A549 (cell line): ENCODE measurements around the gene GATA3. TPM values are rescaled to one million over a fixed set of nuclear protein-coding genes. Genes with fewer than 3 reads are reported as not detected.

Experiments used
- ATAC-seq, 2 experiments: fragments of 200-7000 bp in 1 of 2; fragments of >200 bp in 1 of 2; cut with Nextera tagmentation in 1 of 2; cut with Tn5 transposase in 1 of 2; 3 replicates each; pipeline versions ENCODE4 v1.8.0 to v1.9.1; 2018 to 2020; ENCODE audit warnings: mild to moderate bottlenecking in 1 of 2, moderate library complexity in 1 of 2
- CTCF ChIA-PET: fragments of 300-600 bp; sonication (Branson Sonifier 250); formaldehyde crosslinking; extraction: SDS; loops from one replicate; lab custom pipeline; 2021; ENCODE audit warnings: antibody characterized with exemption, inconsistent platforms; lab: Yijun Ruan, JAX
- POLR2A ChIA-PET: fragments of 350-600 bp; formaldehyde crosslinking; extraction: SDS; loops from one replicate; lab custom pipeline; 2021; ENCODE audit warnings: antibody characterized with exemption, inconsistent platforms; lab: Yijun Ruan, JAX
- DNase-seq, 2 experiments: peaks; one replicate each; pipeline versions ENCODE4 v3.0.0 to v3.0.0-alpha.2; 2011 to 2016; ENCODE audit warnings: low read depth in 1 of 2, low spot score in 1 of 2
- FAIRE-seq: peaks from 2 replicates; lab custom pipeline; 2011; peaks lifted over from hg19 to GRCh38; lab: Jason Lieb, UNC
- H3K27ac ChIP-seq, 2 experiments: fragments of >200 bp; sonication (Bioruptor Twin); formaldehyde crosslinking; 3 replicates each; pipeline ENCODE4 v1.5.1; 2016 to 2017
- H3K4me1 ChIP-seq: fragments of >200 bp; sonication (Bioruptor Twin); formaldehyde crosslinking; 3 replicates; pipeline ENCODE4 v1.6.1; 2016
- H3K4me2 ChIP-seq: fragments of >200 bp; sonication (Bioruptor Twin); formaldehyde crosslinking; 3 replicates; pipeline ENCODE4 v1.6.1; 2016
- H3K4me3 ChIP-seq: fragments of >200 bp; sonication (Bioruptor Twin); formaldehyde crosslinking; 3 replicates; pipeline ENCODE4 v1.5.1; 2016
- H3K9me3 ChIP-seq: fragments of >200 bp; sonication (Bioruptor Twin); formaldehyde crosslinking; 3 replicates; pipeline ENCODE4 v1.6.1; 2016
- CBX2 ChIP-seq: fragments of 200-600 bp; sonication (generic); IDR thresholded peaks from 2 replicates; pipeline ENCODE4 v1.6.1; 2016; ENCODE audit warnings: low read depth, mild to moderate bottlenecking, borderline replicate concordance
- CEBPB ChIP-seq, 2 experiments: fragments of >200 bp in 1 of 2; sonication (Bioruptor Twin) in 1 of 2; formaldehyde crosslinking in 1 of 2; IDR thresholded peaks; 2 replicates each; pipeline ENCODE4 v1.6.1; 2012 to 2016
- EHF ChIP-seq: fragments of 250-450 bp; sonication (Bioruptor Pico); IDR thresholded peaks from 2 replicates; pipeline ENCODE4 v1.5.0; 2020; ENCODE audit warnings: mild to moderate bottlenecking
- FOSB ChIP-seq: fragments of 250-450 bp; sonication (Bioruptor Pico); IDR thresholded peaks from 2 replicates; pipeline ENCODE4 v1.5.0; 2020; ENCODE audit warnings: mild to moderate bottlenecking, moderate library complexity
- HDAC2 ChIP-seq: fragments of 200-600 bp; sonication (generic); IDR thresholded peaks from 2 replicates; pipeline ENCODE4 v1.6.1; 2016
- HOXA7 ChIP-seq: fragments of 250-450 bp; sonication (Bioruptor Pico); IDR thresholded peaks from 2 replicates; pipeline ENCODE4 v1.5.0; 2020; ENCODE audit warnings: mild to moderate bottlenecking, moderate library complexity
- HOXB13 ChIP-seq: fragments of 250-450 bp; sonication (Bioruptor Pico); IDR thresholded peaks from 2 replicates; pipeline ENCODE4 v1.5.0; 2020; ENCODE audit warnings: low read depth, mild to moderate bottlenecking, moderate library complexity
- HOXB5 ChIP-seq: fragments of 250-450 bp; sonication (Bioruptor Pico); IDR thresholded peaks from 2 replicates; pipeline ENCODE4 v1.5.0; 2020; ENCODE audit warnings: mild to moderate bottlenecking, moderate library complexity
- MAFK ChIP-seq: fragments of 450-650 bp; IDR thresholded peaks from 2 replicates; pipeline ENCODE4 v1.6.1; 2014; ENCODE audit not compliant: partially characterized antibody
- MAZ ChIP-seq: fragments of 150-350 bp; IDR thresholded peaks from 2 replicates; pipeline ENCODE4 v1.6.1; 2014; ENCODE audit warnings: antibody characterized with exemption, low read depth, low read length, borderline replicate concordance
- NFE2L2 ChIP-seq: fragments of 150-350 bp; conservative IDR thresholded peaks from 2 replicates; pipeline ENCODE4 v1.6.1; 2014; ENCODE audit warnings: low read length
- NR3C1 ChIP-seq: fragments of >200 bp; sonication (Bioruptor Twin); formaldehyde crosslinking; IDR thresholded peaks from 3 replicates; pipeline ENCODE4 v1.6.1; 2017
- POLR2AphosphoS2 ChIP-seq: conservative IDR thresholded peaks from 2 replicates; pipeline ENCODE4 v1.6.1; 2012; ENCODE audit warnings: low read length, improper control_type of control experiment, inconsistent platforms
- RCOR1 ChIP-seq: fragments of 150-350 bp; IDR thresholded peaks from 2 replicates; pipeline ENCODE4 v1.6.1; 2014; ENCODE audit warnings: antibody characterized with exemption, low read length, low read depth
- RNF2 ChIP-seq: fragments of 200-600 bp; sonication (generic); IDR thresholded peaks from 2 replicates; pipeline ENCODE4 v1.6.1; 2016; ENCODE audit warnings: low read depth, mild to moderate bottlenecking, antibody characterized with exemption, moderate library complexity, borderline replicate concordance
- SREBF2 ChIP-seq: fragments of 450-650 bp; IDR thresholded peaks from 2 replicates; pipeline ENCODE4 v1.6.1; 2014; ENCODE audit warnings: mild to moderate bottlenecking, moderate library complexity
- TFCP2L1 ChIP-seq: fragments of 250-450 bp; sonication (Bioruptor Pico); IDR thresholded peaks from 2 replicates; pipeline ENCODE4 v1.5.0; 2021; ENCODE audit warnings: mild to moderate bottlenecking
- ZFP36 ChIP-seq: fragments of 450-650 bp; IDR thresholded peaks from 2 replicates; pipeline ENCODE4 v1.6.1; 2014; ENCODE audit warnings: borderline replicate concordance; ENCODE audit not compliant: partially characterized antibody
- ZNF302 ChIP-seq: fragments of 250-450 bp; sonication (Bioruptor Pico); IDR thresholded peaks from 2 replicates; pipeline ENCODE4 v1.9.0; 2021; ENCODE audit warnings: inconsistent platforms, mild to moderate bottlenecking, moderate library complexity
- WGBS: methylation state at CpG from one replicate; pipeline ENCODE4 v1.1.6; 2017; ENCODE audit errors: missing lambda C conversion rate; 5-methylcytosine and 5-hydroxymethylcytosine counted together
- polyA plus RNA-seq, 4 experiments: library from polyadenylated mRNA; depleted of rRNA in 3 of 4; stranded (reverse); fragments of >200 nt; fragmentation: RNase III in 1 of 4; extraction: RNeasy Plus Mini Kit Qiagen cat#74134 plus additional on column Dnase treatment in 1 of 4; gene quantifications; 2 replicates in 3 of 4; 3 replicates in 1 of 4; pipeline ENCODE4 v1.2.3, GENCODE V29; 2011 to 2017
- TF ChIP-seq, protein P1 (sequence below): fragments of 250-450 bp; sonication (Bioruptor Pico); IDR thresholded peaks from 2 replicates; pipeline ENCODE4 v1.5.0; 2021; ENCODE audit warnings: mild to moderate bottlenecking, moderate library complexity, borderline replicate concordance
- TF ChIP-seq, protein P2 (sequence below): IDR thresholded peaks from 2 replicates; pipeline ENCODE4 v1.6.1; 2012
- TF ChIP-seq, protein P3 (sequence below): fragments of >200 bp; sonication (Bioruptor Twin); formaldehyde crosslinking; IDR thresholded peaks from 2 replicates; pipeline ENCODE4 v1.6.1; 2016
- TF ChIP-seq, protein P4 (sequence below): fragments of 250-450 bp; sonication (Bioruptor Pico); IDR thresholded peaks from 2 replicates; pipeline ENCODE4 v1.5.0; 2020; ENCODE audit warnings: low read depth, mild to moderate bottlenecking, moderate library complexity

GATA3 gene
- polyA plus RNA-seq, 2 of the 4 experiments (the other 2 are of a cell fraction): 1.3 to 3.5 TPM

DNA sequence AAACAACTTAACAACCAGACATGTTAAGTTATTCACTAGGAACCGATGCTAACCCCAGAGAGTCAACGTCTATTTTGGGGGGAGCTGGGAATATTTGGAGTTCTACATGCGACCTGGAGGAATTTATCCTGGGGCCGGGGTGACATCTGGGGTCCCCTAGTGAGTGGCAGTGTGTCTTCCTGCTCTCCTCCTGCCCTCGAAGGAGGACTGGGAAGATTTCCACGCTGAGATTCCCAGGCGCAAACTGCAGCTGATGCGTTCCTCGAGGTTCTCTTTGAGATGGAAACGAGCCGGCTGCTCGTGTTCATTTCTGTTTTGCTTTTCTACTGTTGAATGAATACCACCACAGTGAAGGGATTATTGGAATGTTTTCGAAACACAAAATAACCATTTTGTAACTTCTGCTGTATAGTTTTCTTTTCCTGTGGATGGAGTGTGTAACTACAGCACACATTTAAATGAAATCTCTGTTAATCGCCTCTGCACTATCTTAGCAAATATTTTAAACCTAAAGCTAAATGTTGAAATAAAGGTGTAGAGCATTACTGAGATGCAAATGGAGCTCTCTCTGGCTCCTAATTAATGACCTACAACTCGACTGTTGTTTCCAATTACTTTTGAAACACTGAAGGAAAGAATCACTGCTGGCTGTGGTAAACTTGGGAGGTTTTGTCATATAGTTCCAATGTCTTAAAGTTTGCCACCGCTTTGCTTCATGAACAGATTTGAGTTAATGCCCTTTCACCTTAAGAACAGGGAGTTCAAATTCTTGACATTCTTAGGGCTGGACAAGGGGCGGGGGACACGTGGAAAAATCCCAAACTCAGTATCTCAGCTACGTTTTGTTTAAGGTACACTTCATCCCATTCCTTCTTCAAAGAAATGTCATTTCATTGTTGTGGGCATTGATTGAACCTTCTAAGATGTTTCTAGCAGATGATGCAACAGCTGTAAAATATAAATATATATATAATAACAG is 21.1 kb downstream of the GATA3 start:
- Histone ChIP-seq H3K9me3 (no peaks in the 10 kb centered on the region), H3K27ac (no peak overlapping the region), H3K4me1 (peaks cover 14% of the 10 kb centered on the region; the same call in 2 of the 3 replicates), H3K4me3 (no peak overlapping the region), H3K4me2 (0 out of 3 replicates have a peak overlapping the region, but pooled peaks have one; percentile 5)
- TF ChIP-seq RNF2: no peak
- TF ChIP-seq MAZ: no peak
- no peak for TF ChIP-seq ZNF302 (CRISPR knock-in tag)
- no peak for TF ChIP-seq CEBPB (IDR thresholded peaks at IDR 0.05)
- no peak for TF ChIP-seq POLR2AphosphoS2
- TF ChIP-seq HOXA7: no peak
- WGBS: 75% methylated on average over 19 of the region's 19 CpGs
- DNase-seq: no peak
- ChIA-PET CTCF (interaction anchor here (0.7 kb wide), 2 partner anchors 88 to 358 kb away, joined by 3 to 4 read pairs; no protein-coding TSS in a partner anchor), POLR2A (no interaction called here)
- FAIRE-seq: no peak
- ATAC-seq: peak in 1 of 2 experiments; percentile 36; a peak in 1 of 6 replicates

DNA sequence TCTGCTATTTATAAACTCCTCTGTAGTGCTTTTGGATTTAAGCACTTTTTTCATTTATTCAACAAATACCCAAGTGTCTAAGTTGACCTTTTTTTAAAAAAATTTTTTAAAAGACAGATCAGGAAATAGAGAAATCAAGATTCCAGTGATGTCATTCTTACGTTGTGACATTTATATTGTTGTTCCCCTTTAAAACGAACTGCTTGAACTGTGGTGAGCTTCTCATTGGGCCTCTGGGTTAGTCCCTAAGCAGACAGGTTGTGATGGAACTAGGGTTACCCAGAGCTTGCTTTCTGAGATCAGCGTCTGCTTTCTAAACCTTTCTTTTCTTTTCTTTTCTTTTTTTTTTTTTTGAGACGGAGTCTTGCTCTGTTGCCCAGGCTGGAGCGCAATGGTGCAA is 22.4 kb downstream of the GATA3 start:
- WGBS: 92% methylated on average over 5 of the region's 5 CpGs
- no peak for ATAC-seq
- TF ChIP-seq, protein P1, sequence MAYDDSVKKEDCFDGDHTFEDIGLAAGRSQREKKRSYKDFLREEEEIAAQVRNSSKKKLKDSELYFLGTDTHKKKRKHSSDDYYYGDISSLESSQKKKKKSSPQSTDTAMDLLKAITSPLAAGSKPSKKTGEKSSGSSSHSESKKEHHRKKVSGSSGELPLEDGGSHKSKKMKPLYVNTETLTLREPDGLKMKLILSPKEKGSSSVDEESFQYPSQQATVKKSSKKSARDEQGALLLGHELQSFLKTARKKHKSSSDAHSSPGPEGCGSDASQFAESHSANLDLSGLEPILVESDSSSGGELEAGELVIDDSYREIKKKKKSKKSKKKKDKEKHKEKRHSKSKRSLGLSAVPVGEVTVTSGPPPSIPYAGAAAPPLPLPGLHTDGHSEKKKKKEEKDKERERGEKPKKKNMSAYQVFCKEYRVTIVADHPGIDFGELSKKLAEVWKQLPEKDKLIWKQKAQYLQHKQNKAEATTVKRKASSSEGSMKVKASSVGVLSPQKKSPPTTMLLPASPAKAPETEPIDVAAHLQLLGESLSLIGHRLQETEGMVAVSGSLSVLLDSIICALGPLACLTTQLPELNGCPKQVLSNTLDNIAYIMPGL (CRISPR knock-in tag): no peak
- TF ChIP-seq RCOR1 (no peak), SREBF2 (no peak), TFCP2L1 (CRISPR knock-in tag) (no peak), NFE2L2 (no peak), HOXB13 (CRISPR knock-in tag) (no peak), FOSB (no peak), EHF (CRISPR knock-in tag) (no peak), CBX2 (no peak), HOXB5 (CRISPR knock-in tag) (no peak), MAFK (no peak), HDAC2 (no peak), ZFP36 (no peak), NR3C1 (no peak)
- TF ChIP-seq, protein P2, sequence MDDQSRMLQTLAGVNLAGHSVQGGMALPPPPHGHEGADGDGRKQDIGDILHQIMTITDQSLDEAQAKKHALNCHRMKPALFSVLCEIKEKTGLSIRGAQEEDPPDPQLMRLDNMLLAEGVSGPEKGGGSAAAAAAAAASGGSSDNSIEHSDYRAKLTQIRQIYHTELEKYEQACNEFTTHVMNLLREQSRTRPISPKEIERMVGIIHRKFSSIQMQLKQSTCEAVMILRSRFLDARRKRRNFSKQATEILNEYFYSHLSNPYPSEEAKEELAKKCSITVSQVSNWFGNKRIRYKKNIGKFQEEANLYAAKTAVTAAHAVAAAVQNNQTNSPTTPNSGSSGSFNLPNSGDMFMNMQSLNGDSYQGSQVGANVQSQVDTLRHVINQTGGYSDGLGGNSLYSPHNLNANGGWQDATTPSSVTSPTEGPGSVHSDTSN: no peak
- TF ChIP-seq, protein P3, sequence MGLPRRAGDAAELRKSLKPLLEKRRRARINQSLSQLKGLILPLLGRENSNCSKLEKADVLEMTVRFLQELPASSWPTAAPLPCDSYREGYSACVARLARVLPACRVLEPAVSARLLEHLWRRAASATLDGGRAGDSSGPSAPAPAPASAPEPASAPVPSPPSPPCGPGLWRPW: no peak
- TF ChIP-seq, protein P4, sequence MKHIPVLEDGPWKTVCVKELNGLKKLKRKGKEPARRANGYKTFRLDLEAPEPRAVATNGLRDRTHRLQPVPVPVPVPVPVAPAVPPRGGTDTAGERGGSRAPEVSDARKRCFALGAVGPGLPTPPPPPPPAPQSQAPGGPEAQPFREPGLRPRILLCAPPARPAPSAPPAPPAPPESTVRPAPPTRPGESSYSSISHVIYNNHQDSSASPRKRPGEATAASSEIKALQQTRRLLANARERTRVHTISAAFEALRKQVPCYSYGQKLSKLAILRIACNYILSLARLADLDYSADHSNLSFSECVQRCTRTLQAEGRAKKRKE (CRISPR knock-in tag): no peak
- Histone ChIP-seq H3K4me2 (no peak overlapping the region), H3K4me3 (no peak overlapping the region), H3K4me1 (peaks cover 14% of the 10 kb centered on the region; the same call in 2 of the 3 replicates), H3K27ac (no peak overlapping the region), H3K9me3 (no peaks in the 10 kb centered on the region)
- FAIRE-seq: no peak
- ChIA-PET CTCF (interaction anchor here (0.6 kb wide), 1 partner anchor 21 kb away, joined by 4 read pairs; no protein-coding TSS in a partner anchor), POLR2A (no interaction called here)
- no peak for DNase-seq
